Hepatocyte (in vitro differentiated cells): ENCODE data around the gene TAF10. TPM values are rescaled to one million over a fixed set of nuclear protein-coding genes. Genes with fewer than 3 reads are reported as not detected.

ENCODE experiments used
- DNase-seq: peaks from one replicate; pipeline ENCODE4 v3.0.0-alpha.2; 2016; ENCODE audit warnings: low spot score
- H2AFZ ChIP-seq: fragments of 200-600 bp; sonication (generic); 2 replicates; pipeline ENCODE4 v1.6.0; 2016; ENCODE audit warnings: antibody characterized with exemption, mild to moderate bottlenecking
- H3K27ac ChIP-seq: fragments of 200-600 bp; sonication (generic); 2 replicates; pipeline ENCODE4 v1.5.1; 2016; ENCODE audit warnings: mild to moderate bottlenecking
- H3K27me3 ChIP-seq: fragments of 200-600 bp; sonication (generic); 2 replicates; pipeline ENCODE4 v1.6.1; 2016
- H3K36me3 ChIP-seq: fragments of 200-600 bp; sonication (generic); replicated peaks from 2 replicates; pipeline ENCODE4 v1.5.1; 2016; ENCODE audit warnings: low read depth; ENCODE audit not compliant: insufficient read depth
- H3K4me1 ChIP-seq: fragments of 200-600 bp; sonication (generic); 2 replicates; pipeline ENCODE4 v1.5.1; 2016; ENCODE audit warnings: mild to moderate bottlenecking, moderate library complexity; ENCODE audit not compliant: insufficient read depth
- H3K4me2 ChIP-seq: fragments of 200-600 bp; sonication (generic); 2 replicates; pipeline ENCODE4 v1.6.0; 2016
- H3K4me3 ChIP-seq: fragments of 200-600 bp; sonication (generic); 2 replicates; pipeline ENCODE4 v1.5.1; 2016; ENCODE audit warnings: mild to moderate bottlenecking
- H3K79me2 ChIP-seq: fragments of 200-600 bp; sonication (generic); 2 replicates; pipeline ENCODE4 v1.6.0; 2017; ENCODE audit warnings: mild to moderate bottlenecking
- H3K9me2 ChIP-seq: fragments of 200-600 bp; sonication (generic); replicated peaks from 2 replicates; pipeline ENCODE4 v1.6.0; 2017; ENCODE audit warnings: mild to moderate bottlenecking; ENCODE audit not compliant: insufficient read depth
- H3K9me3 ChIP-seq: fragments of 200-600 bp; sonication (generic); 2 replicates; pipeline ENCODE4 v1.5.1; 2016; ENCODE audit warnings: low read depth, mild to moderate bottlenecking
- H4K20me1 ChIP-seq: fragments of 200-600 bp; sonication (generic); 2 replicates; pipeline ENCODE4 v1.6.0; 2016; ENCODE audit warnings: mild to moderate bottlenecking; ENCODE audit not compliant: insufficient read depth, poor library complexity, severe bottlenecking
- EZH2 ChIP-seq: fragments of 200-600 bp; sonication (generic); IDR thresholded peaks from 2 replicates; pipeline ENCODE4 v1.6.1; 2016; ENCODE audit warnings: antibody characterized with exemption, mild to moderate bottlenecking, borderline replicate concordance
- EZH2phosphoT487 ChIP-seq: fragments of 200-600 bp; sonication (generic); IDR thresholded peaks from one replicate; pipeline ENCODE4 v1.6.1; 2018; ENCODE audit warnings: antibody characterized with exemption, mild to moderate bottlenecking, low read depth, moderate library complexity; ENCODE audit not compliant: unreplicated experiment, severe bottlenecking
- WGBS: methylation state at CpG from one replicate; pipeline ENCODE4 v1.1.6; 2016; ENCODE audit warnings: low lambda C conversion rate; ENCODE audit errors: missing lambda C conversion rate; 5-methylcytosine and 5-hydroxymethylcytosine counted together
- polyA plus RNA-seq: library from polyadenylated mRNA; unstranded; fragments of >200 nt; fragmentation: Nextera tagmentation; extraction: Ambion mirVana; gene quantifications from 2 replicates; pipeline ENCODE4 v1.2.1, GENCODE V29; 2016
- total RNA-seq: library from RNA; depleted of rRNA; stranded (reverse); fragments of >200 nt; gene quantifications from 2 replicates; pipeline ENCODE4 v1.2.3, GENCODE V29; 2014
- TF ChIP-seq, protein P1 (sequence below): fragments of 200-600 bp; sonication (generic); IDR thresholded peaks from 2 replicates; pipeline ENCODE4 v1.5.1; 2016; ENCODE audit warnings: antibody characterized with exemption, mild to moderate bottlenecking; ENCODE audit not compliant: poor library complexity

TAF10 gene
- total and polyA plus RNA-seq, 2 experiments from 2014 or later: 33.3 to 295 TPM

DNA sequence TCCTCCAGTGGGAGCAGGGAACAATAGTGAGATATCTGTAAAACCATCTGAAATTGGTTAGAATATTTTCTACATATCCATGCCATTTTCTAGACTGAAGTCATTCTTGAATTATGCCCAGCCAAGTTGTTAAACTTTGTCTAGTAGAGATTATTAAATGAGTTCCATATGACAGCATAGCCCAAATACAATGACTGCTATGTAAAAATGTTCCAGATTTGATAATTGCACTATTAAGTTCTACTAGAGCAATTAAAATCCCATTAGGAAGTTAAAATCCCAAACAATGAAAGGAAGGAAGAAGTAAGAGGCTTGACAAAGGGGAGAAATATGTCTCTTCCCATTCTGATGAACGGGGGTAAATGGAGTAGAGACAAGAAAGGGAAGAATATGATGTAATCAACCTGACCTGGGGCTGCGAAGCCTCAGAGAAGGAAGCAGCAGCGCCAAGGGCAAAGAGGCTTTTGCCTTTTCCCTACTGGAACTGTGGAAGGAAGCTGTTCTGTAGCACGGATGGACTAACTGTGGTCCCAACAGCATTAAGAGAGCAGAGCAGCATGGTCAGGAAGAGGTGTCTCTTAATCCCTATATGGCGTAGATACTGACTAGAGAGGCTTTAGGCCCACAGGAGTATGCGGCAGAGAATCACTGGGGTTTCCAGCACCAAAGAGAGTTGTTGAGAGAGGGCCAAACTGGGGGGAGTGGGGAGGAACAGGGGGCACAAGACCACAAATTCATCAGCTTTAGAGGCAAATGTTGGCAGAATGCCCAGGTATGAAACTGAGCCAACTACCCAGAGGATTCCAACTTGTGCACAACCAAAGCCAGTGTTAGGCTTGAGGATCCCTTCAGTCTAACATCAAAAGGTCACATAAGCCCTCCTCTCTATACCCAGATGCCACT is 35.3 kb downstream of the TAF10 start:
- H3K27ac ChIP-seq: peak overlapping the region; percentile 91
- H3K4me3 ChIP-seq: no peak overlapping the region
- H3K27me3 ChIP-seq: no peaks in the 10 kb centered on the region
- H3K4me1 ChIP-seq: peaks cover 3% of the 10 kb centered on the region
- 47% methylated on average over 6 of the region's 6 CpGs for WGBS
- H3K4me2 ChIP-seq: peak overlapping the region; percentile 47
- no peaks in the 10 kb centered on the region for H3K9me3 ChIP-seq
- no peaks in the 10 kb centered on the region for H3K79me2 ChIP-seq
- no peaks in the 10 kb centered on the region for H3K9me2 ChIP-seq
- H3K36me3 ChIP-seq: no peaks in the 10 kb centered on the region
- peak; percentile 58 for DNase-seq
- no peak for TF ChIP-seq EZH2
- TF ChIP-seq EZH2phosphoT487: no peak
- TF ChIP-seq, protein P1, sequence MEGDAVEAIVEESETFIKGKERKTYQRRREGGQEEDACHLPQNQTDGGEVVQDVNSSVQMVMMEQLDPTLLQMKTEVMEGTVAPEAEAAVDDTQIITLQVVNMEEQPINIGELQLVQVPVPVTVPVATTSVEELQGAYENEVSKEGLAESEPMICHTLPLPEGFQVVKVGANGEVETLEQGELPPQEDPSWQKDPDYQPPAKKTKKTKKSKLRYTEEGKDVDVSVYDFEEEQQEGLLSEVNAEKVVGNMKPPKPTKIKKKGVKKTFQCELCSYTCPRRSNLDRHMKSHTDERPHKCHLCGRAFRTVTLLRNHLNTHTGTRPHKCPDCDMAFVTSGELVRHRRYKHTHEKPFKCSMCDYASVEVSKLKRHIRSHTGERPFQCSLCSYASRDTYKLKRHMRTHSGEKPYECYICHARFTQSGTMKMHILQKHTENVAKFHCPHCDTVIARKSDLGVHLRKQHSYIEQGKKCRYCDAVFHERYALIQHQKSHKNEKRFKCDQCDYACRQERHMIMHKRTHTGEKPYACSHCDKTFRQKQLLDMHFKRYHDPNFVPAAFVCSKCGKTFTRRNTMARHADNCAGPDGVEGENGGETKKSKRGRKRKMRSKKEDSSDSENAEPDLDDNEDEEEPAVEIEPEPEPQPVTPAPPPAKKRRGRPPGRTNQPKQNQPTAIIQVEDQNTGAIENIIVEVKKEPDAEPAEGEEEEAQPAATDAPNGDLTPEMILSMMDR: no peak
- no peak overlapping the region for H2AFZ ChIP-seq
- H4K20me1 ChIP-seq: no peaks in the 10 kb centered on the region

DNA sequence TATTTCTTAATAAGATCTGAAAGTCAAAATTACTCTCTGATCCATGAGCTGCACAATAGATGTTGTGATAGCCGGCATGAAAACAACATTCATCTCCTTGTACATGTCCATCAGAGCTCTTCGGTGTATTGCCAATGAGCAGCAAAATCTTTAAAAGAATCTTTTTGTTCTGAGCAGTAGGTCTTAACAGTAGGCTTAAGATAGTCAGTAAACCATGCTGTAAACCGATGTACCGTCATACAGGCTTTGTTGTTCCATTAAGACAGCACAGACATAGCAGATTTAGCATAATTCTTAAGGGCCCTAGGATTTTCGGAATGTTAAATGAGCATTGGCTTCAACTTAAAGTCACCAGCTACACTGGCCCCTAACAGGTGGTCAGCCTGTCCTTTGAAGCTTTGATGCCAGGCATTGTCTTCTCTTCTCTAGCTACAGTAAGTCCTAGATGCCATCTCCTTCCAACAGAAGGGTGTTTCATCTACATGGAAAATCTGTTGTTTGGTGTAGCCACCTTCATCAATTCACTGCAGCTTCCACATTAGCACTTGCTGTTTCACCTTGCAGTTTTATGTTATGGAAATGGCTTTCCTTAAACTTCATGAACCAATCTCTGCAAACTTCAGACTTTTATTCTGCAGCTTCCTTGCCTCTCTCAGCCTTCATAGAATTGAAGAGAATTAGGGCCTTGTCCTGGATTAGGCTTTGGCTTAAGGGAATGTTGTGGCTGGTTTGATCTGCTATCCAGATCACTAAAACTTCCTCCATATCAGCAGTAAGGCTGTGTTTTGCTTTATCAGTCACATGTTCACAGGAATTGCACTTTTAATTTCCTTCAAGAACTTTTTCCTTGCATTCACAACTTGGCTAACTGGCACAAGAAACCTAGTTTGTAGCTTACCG is 37.0 kb downstream of the TAF10 start:
- DNase-seq: no peak
- Histone ChIP-seq H3K27me3 (no peaks in the 10 kb centered on the region), H3K9me3 (no peaks in the 10 kb centered on the region), H3K4me3 (no peak overlapping the region), H3K79me2 (no peaks in the 10 kb centered on the region), H3K9me2 (no peaks in the 10 kb centered on the region), H4K20me1 (no peaks in the 10 kb centered on the region), H3K4me1 (peaks cover 3% of the 10 kb centered on the region), H3K4me2 (no peak overlapping the region), H2AFZ (no peak overlapping the region), H3K27ac (peak overlapping the region; percentile 91), H3K36me3 (no peaks in the 10 kb centered on the region)
- 81% methylated on average over 6 of the region's 6 CpGs for WGBS
- TF ChIP-seq, protein P1: no peak
- no peak for TF ChIP-seq EZH2phosphoT487
- no peak for TF ChIP-seq EZH2

DNA sequence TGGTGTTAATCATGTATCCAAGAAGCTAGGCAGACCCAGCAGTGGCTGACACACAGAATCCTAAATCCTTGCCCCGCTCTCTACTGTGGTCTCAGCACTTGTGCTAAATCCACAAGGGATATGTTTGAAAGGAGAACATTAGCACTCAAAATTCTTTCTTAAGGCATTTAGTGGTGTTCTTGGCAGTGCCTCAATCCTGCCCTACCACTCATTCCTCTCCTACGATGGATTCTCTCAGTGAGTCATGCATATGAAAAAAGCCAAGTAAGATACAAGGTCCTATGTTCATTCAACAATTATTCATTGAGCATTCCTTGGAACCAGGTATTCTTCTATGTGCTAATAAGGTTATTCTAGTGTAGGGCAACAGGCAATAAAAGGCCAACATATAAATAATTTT is 39.8 kb downstream of the TAF10 start:
- Histone ChIP-seq H3K9me2 (no peaks in the 10 kb centered on the region), H3K79me2 (no peaks in the 10 kb centered on the region), H4K20me1 (no peaks in the 10 kb centered on the region), H3K27me3 (no peaks in the 10 kb centered on the region), H3K4me1 (peaks cover 6% of the 10 kb centered on the region), H3K27ac (no peak overlapping the region), H3K4me3 (no peak overlapping the region), H2AFZ (no peak overlapping the region), H3K36me3 (no peaks in the 10 kb centered on the region), H3K4me2 (no peak overlapping the region), H3K9me3 (no peaks in the 10 kb centered on the region)
- TF ChIP-seq EZH2 (no peak), EZH2phosphoT487 (no peak)
- TF ChIP-seq, protein P1: no peak
- DNase-seq: no peak
- WGBS: 85% methylated on average over 2 of the region's 2 CpGs
